Measurements from ENCODE around the gene KMO.

GRCh38 chr1:241550318-241550717, 18.1 kb downstream of the KMO start:
- no peak for TF ChIP-seq CTCF (IDR thresholded peaks at IDR 0.05)
- TF ChIP-seq POLR2AphosphoS5 (IDR thresholded peaks at IDR 0.05): no peak
- no peak for TF ChIP-seq EP300 (IDR thresholded peaks at IDR 0.05; ENCODE audit: low read depth)
